ENCODE data around the gene TNS1.

Gene TNS1

GRCh38 chr2:217751952-217752351 is 250.8 kb downstream of the TNS1 start:
- no peaks in the 10 kb centered on the region for H3K27me3 ChIP-seq (replicated peaks; ENCODE audit: insufficient read depth, low read length)
- DNase-seq, result no peak
- no peaks in the 10 kb centered on the region for H3K4me1 ChIP-seq (ENCODE audit: low read length)
- no peak overlapping the region for H3K4me3 ChIP-seq (ENCODE audit: low read length)
- no peak overlapping the region for H2AFZ ChIP-seq (ENCODE audit: low read length)
- no peak for TF ChIP-seq EZH2phosphoT487 (IDR thresholded peaks at IDR 0.05; ENCODE audit: low read length)
- no peak for TF ChIP-seq CTCF (IDR thresholded peaks at IDR 0.05; ENCODE audit: low read length)
- TF ChIP-seq EZH2 (optimal IDR thresholded peaks at IDR 0.05; ENCODE audit: low read depth, low read length), result no peak
- H3K9me3 ChIP-seq (replicated peaks; ENCODE audit: insufficient read depth, low read length), result no peaks in the 10 kb centered on the region
- H3K9ac ChIP-seq (ENCODE audit: low read length), result no peak overlapping the region
- no peak overlapping the region for H3K4me2 ChIP-seq (ENCODE audit: low read depth, low read length)
- no peaks in the 10 kb centered on the region for H3K9me2 ChIP-seq (replicated peaks; ENCODE audit: insufficient read depth, low read length)
- no peaks in the 10 kb centered on the region for H3K36me3 ChIP-seq (replicated peaks; ENCODE audit: insufficient read depth, low read length)
- no peaks in the 10 kb centered on the region for H3F3A ChIP-seq (ENCODE audit: insufficient read depth, low read length)
- no peaks in the 10 kb centered on the region for H4K20me1 ChIP-seq (ENCODE audit: insufficient read depth, low read length)
- no peaks in the 10 kb centered on the region for H3K79me2 ChIP-seq (ENCODE audit: low read length)
- H3K27ac ChIP-seq (ENCODE audit: low read length), result no peak overlapping the region

- H3K27ac ChIP-seq (ENCODE audit: low read length), result no peak overlapping the region
- no peak overlapping the region for H2AFZ ChIP-seq (ENCODE audit: low read length)
- H4K20me1 ChIP-seq (ENCODE audit: insufficient read depth, low read length), result no peaks in the 10 kb centered on the region
- H3K4me1 ChIP-seq (ENCODE audit: low read length), result no peaks in the 10 kb centered on the region
- no peaks in the 10 kb centered on the region for H3K36me3 ChIP-seq (replicated peaks; ENCODE audit: insufficient read depth, low read length)
- no peaks in the 10 kb centered on the region for H3F3A ChIP-seq (ENCODE audit: insufficient read depth, low read length)
- no peaks in the 10 kb centered on the region for H3K27me3 ChIP-seq (replicated peaks; ENCODE audit: insufficient read depth, low read length)
- no peaks in the 10 kb centered on the region for H3K79me2 ChIP-seq (ENCODE audit: low read length)
- H3K9me2 ChIP-seq (replicated peaks; ENCODE audit: insufficient read depth, low read length), result no peaks in the 10 kb centered on the region
- H3K9me3 ChIP-seq (replicated peaks; ENCODE audit: insufficient read depth, low read length), result no peaks in the 10 kb centered on the region
- H3K4me2 ChIP-seq (ENCODE audit: low read depth, low read length), result no peak overlapping the region
- DNase-seq, result no peak
- H3K4me3 ChIP-seq (ENCODE audit: low read length), result no peak overlapping the region
- H3K9ac ChIP-seq (ENCODE audit: low read length), result no peak overlapping the region
- no peak for TF ChIP-seq CTCF (IDR thresholded peaks at IDR 0.05; ENCODE audit: low read length)
- no peak for TF ChIP-seq EZH2 (optimal IDR thresholded peaks at IDR 0.05; ENCODE audit: low read depth, low read length)
- no peak for TF ChIP-seq EZH2phosphoT487 (IDR thresholded peaks at IDR 0.05; ENCODE audit: low read length)
Observed at GRCh38 chr2:217751192-217751591, 251.6 kb downstream of the TNS1 start.

Measured in MM.1S (cell line).